Left ventricle myocardium superior (tissue), 1 donor: Measurements from ENCODE around the gene TSC22D1. TPM values are rescaled to one million over a fixed set of nuclear protein-coding genes. Genes with fewer than 3 reads are reported as not detected.
A peak's percentile ranks its signal among the peaks of the same experiment; 100 is the strongest.

Source experiments
- ATAC-seq: fragments of 200-7000 bp; cut with Tn5 transposase; one replicate; pipeline ENCODE4 v1.9.1; 2020; ENCODE audit warnings: mild to moderate bottlenecking, moderate library complexity
- DNase-seq: peaks from one replicate; pipeline ENCODE4 v3.0.0-alpha.2; 2020
- intact Hi-C: fragments of 100-400 bp; cut with micrococcal nuclease; formaldehyde crosslinking; loops from one replicate; pipeline ENCODE4 v1.11.0; 2022
- total RNA-seq: library from RNA; stranded (reverse); fragmentation: NEBNext Ultra II Directional; extraction: Animal tissue kit (Norgen Biotek cat#: 25700); gene quantifications from one replicate; pipeline ENCODE4 v1.2.1, GENCODE V29; 2021
- donor health status: DM: no; HTN: yes; CAD: no; lungs with severe emphysema.

Gene TSC22D1
- total RNA-seq, 1 donor from 2014 or later = 180 TPM

GRCh38 chr13:44436589-44437337 is 139.4 kb downstream of the TSC22D1 start:
- ATAC-seq (peak; percentile 92), DNase-seq (peak; percentile 95)
- intact Hi-C loops = loop anchor here (2.0 to 5.0 kb wide), 3 partner anchors 199 to 528 kb away; no protein-coding TSS in a partner anchor

- ATAC-seq = no peak
- intact Hi-C loops = loop anchor here (2.0 to 5.0 kb wide), 3 partner anchors 199 to 527 kb away; no protein-coding TSS in a partner anchor
- no peak for DNase-seq
Observed at GRCh38 chr13:44435919-44436510, 140.1 kb downstream of the TSC22D1 start.

GRCh38 chr13:44435142-44435918 is 140.8 kb downstream of the TSC22D1 start:
- intact Hi-C loops = loop anchor here (5.0 kb wide), 2 partner anchors 198 to 383 kb away; no protein-coding TSS in a partner anchor
- ATAC-seq (peak; percentile 77), DNase-seq (peak; percentile 93)

- DNase-seq = no peak
- ATAC-seq = no peak
Observed at GRCh38 chr13:44434766-44435141, 141.4 kb downstream of the TSC22D1 start.

GRCh38 chr13:44433863-44434765 is 142.0 kb downstream of the TSC22D1 start:
- intact Hi-C loops = no loop called here
- ATAC-seq (no peak), DNase-seq (peak; percentile 35)

More at GRCh38 chr13:44434766-44435141, 141.4 kb downstream of the TSC22D1 start:
- intact Hi-C loops = loop anchor here (5.0 kb wide), 2 partner anchors 197 to 382 kb away; no protein-coding TSS in a partner anchor

GRCh38 chr13:44432650-44433049 is 143.5 kb downstream of the TSC22D1 start:
- ATAC-seq = no peak
- DNase-seq = no peak
- intact Hi-C loops = no loop called here

GRCh38 chr13:44431150-44431549 is 145.0 kb downstream of the TSC22D1 start:
- intact Hi-C loops = no loop called here
- ATAC-seq (no peak), DNase-seq (no peak)

GRCh38 chr13:44429311-44429710 is 146.8 kb downstream of the TSC22D1 start:
- no peak for ATAC-seq
- intact Hi-C loops = no loop called here
- no peak for DNase-seq

GRCh38 chr13:44426461-44426860 is 149.7 kb downstream of the TSC22D1 start:
- no peak for ATAC-seq
- intact Hi-C loops = no loop called here
- DNase-seq = no peak

GRCh38 chr13:44425815-44426078 is 150.4 kb downstream of the TSC22D1 start:
- DNase-seq (no peak), ATAC-seq (no peak)
- intact Hi-C loops = no loop called here

GRCh38 chr13:44425041-44425814 is 150.9 kb downstream of the TSC22D1 start:
- no peak for DNase-seq
- ATAC-seq = no peak
- intact Hi-C loops = no loop called here

GRCh38 chr13:44423824-44424223 is 152.3 kb downstream of the TSC22D1 start:
- DNase-seq (no peak), ATAC-seq (no peak)
- intact Hi-C loops = no loop called here

- intact Hi-C loops = no loop called here
- ATAC-seq (no peak), DNase-seq (no peak)
Observed at GRCh38 chr13:44422755-44423643, 153.1 kb downstream of the TSC22D1 start.

- no peak for ATAC-seq
- no peak for DNase-seq
- intact Hi-C loops = no loop called here
Observed at GRCh38 chr13:44421853-44422525, 154.1 kb downstream of the TSC22D1 start.

- DNase-seq = no peak
- ATAC-seq = no peak
- intact Hi-C loops = no loop called here
Observed at GRCh38 chr13:44420376-44421220, 155.5 kb downstream of the TSC22D1 start.

- ATAC-seq = no peak
- intact Hi-C loops = no loop called here
- no peak for DNase-seq
Observed at GRCh38 chr13:44417876-44418275, 158.3 kb downstream of the TSC22D1 start.
